IMR-90 (cell line): ENCODE data around the gene TM2D3. TPM values are rescaled to one million over a fixed set of nuclear protein-coding genes. Genes with fewer than 3 reads are reported as not detected.

Source experiments
- ATAC-seq: fragments of 200-7000 bp; cut with Tn5 transposase; 2 replicates; pipeline ENCODE4 v1.9.1; 2020; ENCODE audit warnings: low read depth, mild to moderate bottlenecking, moderate library complexity
- BruUV-seq: library from RNA; stranded (reverse); fragments of 400-500 nt; replicated peaks from 2 replicates; lab custom pipeline; 2021; lab: Mats Ljungman, UMichigan
- CTCF ChIA-PET: fragments of 300-600 bp; formaldehyde crosslinking; extraction: SDS; loops from one replicate; lab custom pipeline; 2021; ENCODE audit warnings: antibody characterized with exemption; lab: Yijun Ruan, JAX
- POLR2A ChIA-PET: fragments of 300-600 bp; sonication (Branson Sonifier 250); formaldehyde crosslinking; loops from one replicate; lab custom pipeline; 2022; ENCODE audit warnings: antibody characterized with exemption; ENCODE audit not compliant: unreplicated experiment; lab: Charles Lee
- DNase-seq: peaks from one replicate; pipeline ENCODE4 v3.0.0; 2013
- H2AFZ ChIP-seq: replicated peaks from 2 replicates; pipeline ENCODE3; 2013; ENCODE audit warnings: low read length, mild to moderate bottlenecking; ENCODE audit not compliant: poor library complexity
- H2AK5ac ChIP-seq: 2 replicates; pipeline ENCODE4 v1.6.1; 2013; ENCODE audit warnings: low read depth, low read length, inconsistent platforms
- H2AK9ac ChIP-seq: replicated peaks from 2 replicates; pipeline ENCODE3; 2013; ENCODE audit warnings: mild to moderate bottlenecking, low read depth, low read length, moderate library complexity; ENCODE audit not compliant: poor library complexity
- H2BK120ac ChIP-seq: 2 replicates; pipeline ENCODE4 v1.6.1; 2013; ENCODE audit warnings: low read depth, low read length, inconsistent platforms
- H2BK15ac ChIP-seq: 3 replicates; pipeline ENCODE4 v1.6.1; 2013; ENCODE audit warnings: low read depth, low read length, inconsistent platforms
- H2BK20ac ChIP-seq: 2 replicates; pipeline ENCODE4 v1.6.1; 2013; ENCODE audit warnings: low read depth, mild to moderate bottlenecking, inconsistent platforms, low read length, moderate library complexity
- H2BK5ac ChIP-seq: 2 replicates; pipeline ENCODE4 v1.6.1; 2013; ENCODE audit warnings: mild to moderate bottlenecking, low read depth, low read length, inconsistent platforms; ENCODE audit not compliant: poor library complexity, severe bottlenecking
- H3K14ac ChIP-seq: replicated peaks from 2 replicates; pipeline ENCODE4 v1.6.1; 2013; ENCODE audit warnings: low read depth, low read length, inconsistent platforms
- H3K18ac ChIP-seq: 2 replicates; pipeline ENCODE4 v1.6.1; 2013; ENCODE audit warnings: low read depth, low read length, control low read depth
- H3K23ac ChIP-seq: 2 replicates; pipeline ENCODE4 v1.6.1; 2013; ENCODE audit warnings: low read depth, low read length, inconsistent platforms
- H3K27ac ChIP-seq: 2 replicates; pipeline ENCODE4 v1.5.1; 2013; ENCODE audit warnings: mild to moderate bottlenecking, control low read depth, low read length; ENCODE audit not compliant: insufficient read depth
- H3K27me3 ChIP-seq: 2 replicates; pipeline ENCODE4 v1.6.1; 2013; ENCODE audit warnings: low read length; ENCODE audit not compliant: control insufficient read depth, insufficient read depth
- H3K36me3 ChIP-seq: 2 replicates; pipeline ENCODE4 v1.6.1; 2013; ENCODE audit warnings: low read length, mixed read lengths; ENCODE audit not compliant: control insufficient read depth, insufficient read depth
- H3K4ac ChIP-seq: 2 replicates; pipeline ENCODE4 v1.6.1; 2013; ENCODE audit warnings: low read depth, low read length, inconsistent platforms
- H3K4me1 ChIP-seq: 2 replicates; pipeline ENCODE4 v1.6.1; 2013; ENCODE audit warnings: low read length, mixed read lengths; ENCODE audit not compliant: control insufficient read depth, insufficient read depth
- H3K4me2 ChIP-seq: 2 replicates; pipeline ENCODE4 v1.6.1; 2013; ENCODE audit warnings: low read depth, mild to moderate bottlenecking, control low read depth, low read length, moderate library complexity
- H3K4me3 ChIP-seq: 2 replicates; pipeline ENCODE4 v1.5.1; 2013; ENCODE audit warnings: low read depth, mild to moderate bottlenecking, control low read depth, low read length, moderate library complexity; ENCODE audit not compliant: insufficient read depth
- H3K56ac ChIP-seq: 2 replicates; pipeline ENCODE4 v1.6.1; 2013; ENCODE audit warnings: low read length, inconsistent platforms; ENCODE audit not compliant: insufficient read depth; ENCODE audit errors: extremely low read depth
- H3K79me1 ChIP-seq, 2 experiments: 2 replicates each; pipeline ENCODE4 v1.6.1; 2013; ENCODE audit warnings: low read length in 2 of 2, inconsistent platforms in 1 of 2, low read depth in 1 of 2
- H3K9ac ChIP-seq: 2 replicates; pipeline ENCODE4 v1.6.1; 2013; ENCODE audit warnings: low read depth, low read length, control low read depth
- H3K9me1 ChIP-seq: 2 replicates; pipeline ENCODE4 v1.6.1; 2013; ENCODE audit warnings: low read length, inconsistent platforms; ENCODE audit not compliant: insufficient read depth
- H3K9me3 ChIP-seq: 2 replicates; pipeline ENCODE4 v1.6.1; 2013; ENCODE audit warnings: low read length; ENCODE audit not compliant: control insufficient read depth, insufficient read depth
- H4K20me1 ChIP-seq: 2 replicates; pipeline ENCODE4 v1.6.1; 2013; ENCODE audit warnings: low read length, inconsistent platforms; ENCODE audit not compliant: insufficient read depth
- H4K5ac ChIP-seq: 2 replicates; pipeline ENCODE4 v1.6.1; 2013; ENCODE audit warnings: mild to moderate bottlenecking, low read depth, low read length, control low read depth
- H4K8ac ChIP-seq, 2 experiments: 2 replicates each; pipeline ENCODE4 v1.6.1; 2013; ENCODE audit warnings: low read depth in 2 of 2, low read length in 2 of 2, control low read depth in 1 of 2, inconsistent platforms in 1 of 2
- H4K91ac ChIP-seq: 2 replicates; pipeline ENCODE4 v1.6.1; 2013; ENCODE audit warnings: low read depth, low read length, inconsistent platforms; ENCODE audit not compliant: insufficient read depth
- BHLHE40 ChIP-seq: fragments of 150-350 bp; IDR thresholded peaks from 2 replicates; pipeline ENCODE4 v1.6.1; 2016; ENCODE audit warnings: mild to moderate bottlenecking, low read depth, low read length
- CEBPB ChIP-seq: IDR thresholded peaks from 2 replicates; pipeline ENCODE4 v1.6.1; 2012; ENCODE audit warnings: low read depth, low read length, improper control_type of control experiment
- CHD1 ChIP-seq: IDR thresholded peaks from 2 replicates; pipeline ENCODE4 v1.6.1; 2012; ENCODE audit warnings: low read depth, low read length, improper control_type of control experiment
- ELK1 ChIP-seq: fragments of 150-350 bp; IDR thresholded peaks from 2 replicates; pipeline ENCODE4 v1.6.1; 2016; ENCODE audit warnings: low read depth, mild to moderate bottlenecking, low read length, moderate library complexity, borderline replicate concordance
- FOS ChIP-seq: fragments of 150-350 bp; IDR thresholded peaks from 2 replicates; pipeline ENCODE4 v1.6.1; 2016; ENCODE audit warnings: low read depth, low read length
- MAFK ChIP-seq: IDR thresholded peaks from 2 replicates; pipeline ENCODE4 v1.6.1; 2012; ENCODE audit warnings: low read depth, low read length, improper control_type of control experiment
- MAZ ChIP-seq: IDR thresholded peaks from 2 replicates; pipeline ENCODE4 v1.6.1; 2012; ENCODE audit warnings: low read depth, mild to moderate bottlenecking, low read length, improper control_type of control experiment, moderate library complexity, borderline replicate concordance
- MXI1 ChIP-seq: IDR thresholded peaks from 2 replicates; pipeline ENCODE4 v1.6.1; 2012; ENCODE audit warnings: low read depth, mild to moderate bottlenecking, low read length, moderate library complexity, borderline replicate concordance
- NFE2L2 ChIP-seq: fragments of 150-350 bp; IDR thresholded peaks from 2 replicates; pipeline ENCODE4 v1.6.1; 2016; ENCODE audit warnings: low read depth, mild to moderate bottlenecking, low read length
- POLR2A ChIP-seq: IDR thresholded peaks from 2 replicates; pipeline ENCODE4 v1.6.1; 2012; ENCODE audit warnings: mild to moderate bottlenecking, low read depth, low read length
- RAD21 ChIP-seq: IDR thresholded peaks from 2 replicates; pipeline ENCODE4 v1.6.1; 2012; ENCODE audit warnings: low read length, improper control_type of control experiment
- RCOR1 ChIP-seq: IDR thresholded peaks from 2 replicates; pipeline ENCODE4 v1.6.1; 2012; ENCODE audit warnings: mild to moderate bottlenecking, low read length, improper control_type of control experiment; ENCODE audit not compliant: insufficient replicate concordance
- RFX5 ChIP-seq: IDR thresholded peaks from 2 replicates; pipeline ENCODE4 v1.8.0; 2012; ENCODE audit warnings: low read depth, mild to moderate bottlenecking, low read length, moderate library complexity
- SMC3 ChIP-seq: fragments of 150-350 bp; IDR thresholded peaks from 2 replicates; pipeline ENCODE4 v1.6.1; 2016; ENCODE audit warnings: low read depth, mild to moderate bottlenecking, antibody characterized with exemption, low read length, moderate library complexity
- WGBS, 2 experiments: methylation state at CpG; one replicate each; pipeline versions ENCODE4 v1.1.5 to v1.1.7; 2013; ENCODE audit warnings: missing lambda C conversion rate in 2 of 2; ENCODE audit not compliant: insufficient read length in 1 of 2; ENCODE audit errors: extremely low coverage in 2 of 2; 5-methylcytosine and 5-hydroxymethylcytosine counted together
- dilution Hi-C: fragments of 300-500 bp; cut with HindIII; formaldehyde crosslinking; loops from one replicate; pipeline ENCODE4 v1.14.3; 2018; ENCODE audit warnings: low sequenced_read_pairs; ENCODE audit not compliant: unreplicated experiment
- in situ Hi-C: fragments of 300-500 bp; cut with MboI; formaldehyde crosslinking; loops from 3 replicates; pipeline ENCODE4 v1.14.3; 2019; ENCODE audit warnings: low sequenced_read_pairs, inconsistent platforms, mixed read lengths
- intact Hi-C: fragments of 100-400 bp; cut with micrococcal nuclease; formaldehyde crosslinking; loops from 2 replicates; pipeline ENCODE4 v1.10.0; 2022
- polyA plus RNA-seq, 3 experiments: library from polyadenylated mRNA; depleted of rRNA; stranded (reverse); fragments of >200 nt; gene quantifications; 2 replicates each; pipeline ENCODE4 v1.2.3, GENCODE V29; 2012; ENCODE audit warnings: low replicate concordance in 1 of 3
- total RNA-seq: library from RNA; depleted of rRNA; stranded (reverse); fragments of >200 nt; gene quantifications from 2 replicates; pipeline ENCODE4 v1.2.3, GENCODE V29; 2012
- TF ChIP-seq, protein P1 (sequence below): conservative IDR thresholded peaks from 2 replicates; pipeline ENCODE4 v1.5.1; 2012; ENCODE audit warnings: mild to moderate bottlenecking, low read depth, low read length, improper control_type of control experiment
- TF ChIP-seq, protein P2 (sequence below): fragments of 150-350 bp; IDR thresholded peaks from 2 replicates; pipeline ENCODE4 v1.6.1; 2017; ENCODE audit warnings: mild to moderate bottlenecking, antibody characterized with exemption, low read length, low read depth

The TM2D3 gene
- total and polyA plus RNA-seq, 2 of the 4 experiments (the other 2 are of a cell fraction) = 27.4 to 34.5 TPM

DNA sequence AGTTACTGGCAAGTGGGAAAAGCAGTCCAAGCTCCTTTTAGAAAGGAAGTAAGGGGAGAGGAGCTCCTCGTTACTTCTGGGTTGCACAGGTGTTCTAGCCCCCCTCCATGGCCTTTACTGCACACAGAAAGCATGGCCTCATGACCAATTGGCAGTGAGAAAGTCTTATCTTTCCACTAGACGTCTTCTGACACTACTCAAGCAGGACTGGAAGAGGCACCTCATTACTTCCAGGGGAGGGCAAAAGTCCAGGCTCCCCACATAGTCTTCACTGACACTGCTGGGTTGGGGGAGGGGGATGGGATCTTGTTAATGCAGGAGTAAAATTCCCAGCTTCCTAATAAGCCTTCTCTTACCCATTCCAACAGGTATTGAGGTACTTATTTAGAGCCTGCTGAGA, 27.6 kb upstream of the TM2D3 start:
- H2BK15ac ChIP-seq = no peak overlapping the region
- H3K4me3 ChIP-seq = no peak overlapping the region
- TF ChIP-seq CHD1 = no peak
- TF ChIP-seq ELK1 = no peak
- TF ChIP-seq MAZ = no peak
- no peak for TF ChIP-seq MAFK
- TF ChIP-seq SMC3 = no peak
- no peak for TF ChIP-seq RCOR1
- TF ChIP-seq MXI1 = no peak
- no peak for TF ChIP-seq BHLHE40
- no peak for TF ChIP-seq FOS
- TF ChIP-seq POLR2A = no peak
- TF ChIP-seq RFX5 = no peak
- TF ChIP-seq, protein P1, sequence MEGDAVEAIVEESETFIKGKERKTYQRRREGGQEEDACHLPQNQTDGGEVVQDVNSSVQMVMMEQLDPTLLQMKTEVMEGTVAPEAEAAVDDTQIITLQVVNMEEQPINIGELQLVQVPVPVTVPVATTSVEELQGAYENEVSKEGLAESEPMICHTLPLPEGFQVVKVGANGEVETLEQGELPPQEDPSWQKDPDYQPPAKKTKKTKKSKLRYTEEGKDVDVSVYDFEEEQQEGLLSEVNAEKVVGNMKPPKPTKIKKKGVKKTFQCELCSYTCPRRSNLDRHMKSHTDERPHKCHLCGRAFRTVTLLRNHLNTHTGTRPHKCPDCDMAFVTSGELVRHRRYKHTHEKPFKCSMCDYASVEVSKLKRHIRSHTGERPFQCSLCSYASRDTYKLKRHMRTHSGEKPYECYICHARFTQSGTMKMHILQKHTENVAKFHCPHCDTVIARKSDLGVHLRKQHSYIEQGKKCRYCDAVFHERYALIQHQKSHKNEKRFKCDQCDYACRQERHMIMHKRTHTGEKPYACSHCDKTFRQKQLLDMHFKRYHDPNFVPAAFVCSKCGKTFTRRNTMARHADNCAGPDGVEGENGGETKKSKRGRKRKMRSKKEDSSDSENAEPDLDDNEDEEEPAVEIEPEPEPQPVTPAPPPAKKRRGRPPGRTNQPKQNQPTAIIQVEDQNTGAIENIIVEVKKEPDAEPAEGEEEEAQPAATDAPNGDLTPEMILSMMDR = no peak
- no peak for TF ChIP-seq RAD21
- TF ChIP-seq CEBPB = no peak
- no peak for TF ChIP-seq NFE2L2
- TF ChIP-seq, protein P2, sequence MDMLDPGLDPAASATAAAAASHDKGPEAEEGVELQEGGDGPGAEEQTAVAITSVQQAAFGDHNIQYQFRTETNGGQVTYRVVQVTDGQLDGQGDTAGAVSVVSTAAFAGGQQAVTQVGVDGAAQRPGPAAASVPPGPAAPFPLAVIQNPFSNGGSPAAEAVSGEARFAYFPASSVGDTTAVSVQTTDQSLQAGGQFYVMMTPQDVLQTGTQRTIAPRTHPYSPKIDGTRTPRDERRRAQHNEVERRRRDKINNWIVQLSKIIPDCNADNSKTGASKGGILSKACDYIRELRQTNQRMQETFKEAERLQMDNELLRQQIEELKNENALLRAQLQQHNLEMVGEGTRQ = no peak
- peaks cover 11% of the 10 kb centered on the region for H3K36me3 ChIP-seq
- no peak overlapping the region for H3K23ac ChIP-seq
- no peak overlapping the region; the same call in 1 of the 2 replicates for H3K4ac ChIP-seq
- no CpG with 5 or more reads among the region's 2 CpGs for WGBS, 2 experiments
- no peak overlapping the region for H2AFZ ChIP-seq
- DNase-seq (no peak), ATAC-seq (no peak)
- ChIA-PET CTCF (no interaction called here), POLR2A (no interaction called here)
- dilution Hi-C loops = no loop called here
- H2AK5ac ChIP-seq = no peak overlapping the region
- H4K5ac ChIP-seq = no peak overlapping the region
- 0 out of 4 replicates have a peak overlapping the region, but pooled peaks of 1 of the 2 experiments have one; percentile 5 for H4K8ac ChIP-seq
- peaks cover 13% of the 10 kb centered on the region for H3K4me1 ChIP-seq
- BruUV-seq = no TSS peak
- no peak overlapping the region for H3K9ac ChIP-seq
- H2AK9ac ChIP-seq = no peak overlapping the region
- no peak overlapping the region for H3K14ac ChIP-seq
- no peaks in the 10 kb centered on the region for H3K27me3 ChIP-seq
- H3K56ac ChIP-seq = no peak overlapping the region
- no peak overlapping the region for H3K4me2 ChIP-seq
- no peak overlapping the region for H2BK5ac ChIP-seq
- peaks cover 2% of the 10 kb centered on the region for H4K20me1 ChIP-seq
- H4K91ac ChIP-seq = no peak overlapping the region
- no peak overlapping the region for H3K18ac ChIP-seq
- peaks cover 13% of the 10 kb centered on the region for H3K9me1 ChIP-seq
- intact Hi-C loops = loop anchor here (5.0 kb wide), 1 partner anchor 42 kb away; the partner anchor contains the start of gene TARS3
- in situ Hi-C loops = no loop called here
- H3K79me1 ChIP-seq = peaks cover 0 to 14% of the 10 kb centered on the region in 2 experiments; a peak in 3 of 4 replicates
- H3K27ac ChIP-seq = no peak overlapping the region
- H3K9me3 ChIP-seq = no peaks in the 10 kb centered on the region
- H2BK20ac ChIP-seq = no peak overlapping the region
- no peak overlapping the region for H2BK120ac ChIP-seq
